ENCODE measurements around the gene LCP2. TPM values are rescaled to one million over a fixed set of nuclear protein-coding genes. Genes with fewer than 3 reads are reported as not detected.

The LCP2 gene
- total and polyA plus RNA-seq, 10 of the 15 experiments (the other 5 are each of a cell fraction or from before 2014, with no cell fraction given), result 8.0 to 50.5 (median 20.6) TPM

- FAIRE-seq (no peak), DNase-seq (ENCODE audit: low read depth, low spot score) (no peak), ATAC-seq (no peak)
- Histone ChIP-seq H3K27ac (ENCODE audit: control insufficient read depth, insufficient read depth) (no peak overlapping the region), H3K36me3 (ENCODE audit: control insufficient read depth in 2 of 2, insufficient read depth in 2 of 2, low read length in 1 of 2) (no peaks in the 10 kb centered on the region), H3K27me3 (replicated peaks in 1 of 2; ENCODE audit: control insufficient read depth in 2 of 2, insufficient read depth in 2 of 2, low read length in 1 of 2) (no peaks in the 10 kb centered on the region), H3K4me3 (no peak overlapping the region), H3K79me2 (ENCODE audit: control insufficient read depth, insufficient read depth, low read length) (no peaks in the 10 kb centered on the region), H3K4me1 (ENCODE audit: control insufficient read depth, insufficient read depth, low read length) (peaks cover 21% of the 10 kb centered on the region), H3K9me3 (replicated peaks; ENCODE audit: control insufficient read depth, insufficient read depth, low read length) (peaks cover 3% of the 10 kb centered on the region; the same call in 1 of the 3 replicates), H4K20me1 (ENCODE audit: control insufficient read depth, insufficient read depth) (no peaks in the 10 kb centered on the region), H3K4me2 (ENCODE audit: control insufficient read depth, insufficient read depth) (no peak overlapping the region), H3K9ac (ENCODE audit: control insufficient read depth, insufficient read depth, low read length) (no peak overlapping the region), H2AFZ (ENCODE audit: control insufficient read depth, low read depth, low read length) (no peak overlapping the region)
- WGBS (ENCODE audit: insufficient coverage, insufficient replicate concordance, low lambda C conversion rate, missing lambda C conversion rate), result 44% methylated on average over 4 of the region's 4 CpGs
- ChIA-PET CTCF (interaction anchor here (0.7 to 7.4 kb wide), 29 partner anchors 8 to 293 kb away, joined by 3 to 189 read pairs (median 10); partner anchors contain the start of genes C5orf58, KCNMB1 and LCP2), POLR2A (interaction anchor here (1.1 to 3.1 kb wide), 4 partner anchors 38 to 70 kb away, joined by 3 to 19 read pairs (median 4); no protein-coding TSS in a partner anchor), SMC1A (ENCODE audit: uncharacterized antibody, unreplicated experiment) (interaction anchor here (0.7 to 7.2 kb wide), 26 partner anchors 8 to 112 kb away, joined by 3 to 122 read pairs (median 7); partner anchors contain the start of genes KCNMB1 and LCP2), RAD21 (ENCODE audit: unreplicated experiment) (interaction anchor here (0.7 to 5.8 kb wide), 18 partner anchors 9 to 113 kb away, joined by 3 to 98 read pairs (median 10); partner anchors contain the start of genes KCNMB1 and LCP2)
- TF ChIP-seq SREBF2 (IDR thresholded peaks at IDR 0.05; ENCODE audit: low read length) (no peak), GABPA (IDR thresholded peaks at IDR 0.05; ENCODE audit: low read depth) (no peak), RUNX3 (IDR thresholded peaks at IDR 0.05; ENCODE audit: low read length) (0 out of 2 replicates have a peak, but pooled peaks have one; percentile 7), MYB (IDR thresholded peaks at IDR 0.05; ENCODE audit: borderline replicate concordance, low read depth, low read length) (no peak)
- no TSS peak for BruUV-seq (replicated peaks)
- intact Hi-C loops (cut with micrococcal nuclease; ENCODE audit: unreplicated experiment), result loop anchor here (2.0 to 10.0 kb wide), 3 partner anchors 41 to 233 kb away; partner anchors contain the start of genes FOXI1 and LCP2
- in situ Hi-C loops (cut with MboI), result loop anchor here (5.0 kb wide), 1 partner anchor 61 kb away; no protein-coding TSS in a partner anchor
Observed at GRCh38 chr5:170338291-170338690, 40.7 kb upstream of the LCP2 start.

- DNase-seq (ENCODE audit: low read depth, low spot score) (no peak), FAIRE-seq (no peak), ATAC-seq (no peak)
- H4K20me1 ChIP-seq (ENCODE audit: control insufficient read depth, insufficient read depth), result no peaks in the 10 kb centered on the region
- CTCF ChIA-PET, result interaction anchor here (1.2 to 7.4 kb wide), 8 partner anchors 10 to 111 kb away, joined by 4 to 189 read pairs (median 72); partner anchors contain the start of gene LCP2
- SMC1A ChIA-PET (ENCODE audit: uncharacterized antibody, unreplicated experiment), result interaction anchor here (0.7 to 7.2 kb wide), 10 partner anchors 8 to 118 kb away, joined by 3 to 122 read pairs (median 12); partner anchors contain the start of gene LCP2
- H3K27ac ChIP-seq (ENCODE audit: control insufficient read depth, insufficient read depth), result no peak overlapping the region
- intact Hi-C loops (cut with micrococcal nuclease; ENCODE audit: unreplicated experiment) (loop anchor here (10.0 kb wide), 1 partner anchor 232 kb away; the partner anchor contains the start of gene FOXI1), in situ Hi-C loops (cut with MboI) (loop anchor here (5.0 kb wide), 1 partner anchor 60 kb away; no protein-coding TSS in a partner anchor)
- no peaks in the 10 kb centered on the region for H3K27me3 ChIP-seq (replicated peaks in 1 of 2; ENCODE audit: control insufficient read depth in 2 of 2, insufficient read depth in 2 of 2, low read length in 1 of 2)
- no peak for TF ChIP-seq MYB (IDR thresholded peaks at IDR 0.05; ENCODE audit: borderline replicate concordance, low read depth, low read length)
- TF ChIP-seq ATF2 (IDR thresholded peaks at IDR 0.05; ENCODE audit: low read length), result no peak
- no peak for TF ChIP-seq CREM (IDR thresholded peaks at IDR 0.05; ENCODE audit: low read depth)
- no peak for TF ChIP-seq POLR2AphosphoS2 (IDR thresholded peaks at IDR 0.05; ENCODE audit: low read depth, low read length)
- TF ChIP-seq KDM1A (IDR thresholded peaks at IDR 0.05; ENCODE audit: borderline replicate concordance), result no peak
- no peak overlapping the region for H3K4me3 ChIP-seq
- no peak overlapping the region for H2AFZ ChIP-seq (ENCODE audit: control insufficient read depth, low read depth, low read length)
- no peaks in the 10 kb centered on the region for H3K36me3 ChIP-seq (ENCODE audit: control insufficient read depth in 2 of 2, insufficient read depth in 2 of 2, low read length in 1 of 2)
- H3K9me3 ChIP-seq (replicated peaks; ENCODE audit: control insufficient read depth, insufficient read depth, low read length), result peaks cover 3% of the 10 kb centered on the region; the same call in 1 of the 3 replicates
- POLR2A ChIA-PET, result interaction anchor here (3.1 kb wide), 1 partner anchor 69 kb away, joined by 19 read pairs; no protein-coding TSS in a partner anchor
- 62% methylated on average over 9 of the region's 9 CpGs for WGBS (ENCODE audit: insufficient coverage, insufficient replicate concordance, low lambda C conversion rate, missing lambda C conversion rate)
- no peak overlapping the region for H3K4me2 ChIP-seq (ENCODE audit: control insufficient read depth, insufficient read depth)
- RAD21 ChIA-PET (ENCODE audit: unreplicated experiment), result interaction anchor here (1.0 to 5.6 kb wide), 6 partner anchors 24 to 112 kb away, joined by 3 to 98 read pairs (median 36); partner anchors contain the start of gene LCP2
- H3K9ac ChIP-seq (ENCODE audit: control insufficient read depth, insufficient read depth, low read length), result no peak overlapping the region
- no TSS peak for BruUV-seq (replicated peaks)
- no peaks in the 10 kb centered on the region for H3K79me2 ChIP-seq (ENCODE audit: control insufficient read depth, insufficient read depth, low read length)
- peaks cover 32% of the 10 kb centered on the region for H3K4me1 ChIP-seq (ENCODE audit: control insufficient read depth, insufficient read depth, low read length)
Observed at GRCh38 chr5:170337045-170337733, 39.6 kb upstream of the LCP2 start.
